Measurements from ENCODE around the gene YAP1. TPM values are rescaled to one million over a fixed set of nuclear protein-coding genes. Genes with fewer than 3 reads are reported as not detected.

YAP1 gene
- total RNA-seq, 2 donors from 2014 or later = 46.2 to 49.1 TPM

Other genes with a start within 250 kb of the YAP1 start
- gene CEP126, start 195.4 kb upstream of the YAP1 start, total RNA-seq = 1 to 10 TPM; 4.0 to 4.1 TPM
- gene ANGPTL5, start 193.9 kb upstream of the YAP1 start, total RNA-seq = under 1 TPM; 0.12 to 0.28 TPM
- gene CFAP300, start 63.0 kb upstream of the YAP1 start, total RNA-seq = under 1 TPM in 1 of 2 donors, not detected in 1; 0.50 TPM
- 10 to 100 TPM; 41.7 to 53.6 TPM for gene BIRC3, start 207.0 kb downstream of the YAP1 start, total RNA-seq
- gene BIRC2, start 236.8 kb downstream of the YAP1 start, total RNA-seq = 10 to 100 TPM; 46.9 to 50.7 TPM

Measured in left colon (tissue), 2 donors.